Measurements from ENCODE around the gene PNLIPRP3. TPM values are rescaled to one million over a fixed set of nuclear protein-coding genes. Genes with fewer than 3 reads are reported as not detected.

Gene PNLIPRP3
- total RNA-seq, 1 experiment from 2014 or later: not detected

GRCh38 chr10:116486770-116487448 lies 59.3 kb downstream of the PNLIPRP3 start:
- no peak for TF ChIP-seq CTCF (conservative IDR thresholded peaks at IDR 0.05)
- Histone ChIP-seq H3K27ac (ENCODE audit: insufficient read length, low read depth, low read length) (no peak overlapping the region), H3K4me2 (ENCODE audit: insufficient read depth, insufficient read length, low read length) (no peak overlapping the region), H3K9ac (ENCODE audit: extremely low read depth, insufficient read length, low read length) (no peak overlapping the region), H2BK20ac (ENCODE audit: low read depth, low read length, poor library complexity, severe bottlenecking) (no peak overlapping the region), H3K4me1 (ENCODE audit: insufficient read depth, low read length) (peaks cover 4% of the 10 kb centered on the region; the same call in 1 of the 2 replicates), H3K56ac (ENCODE audit: insufficient read length, low read depth, low read length) (no peak overlapping the region), H3K4ac (ENCODE audit: low read depth, low read length) (no peak overlapping the region), H3K14ac (ENCODE audit: insufficient read depth, low read length) (no peak overlapping the region), H3K79me2 (ENCODE audit: insufficient read depth, low read length) (no peaks in the 10 kb centered on the region), H3K23me2 (ENCODE audit: insufficient read length, low read depth, low read length, poor library complexity, severe bottlenecking) (no peaks in the 10 kb centered on the region), H4K91ac (ENCODE audit: insufficient read length, low read depth, low read length) (no peak overlapping the region), H2AFZ (ENCODE audit: low read length) (no peak overlapping the region), H3K18ac (ENCODE audit: insufficient read length, low read depth, low read length) (no peak overlapping the region), H3T11ph (ENCODE audit: low read length) (no peak overlapping the region), H2AK5ac (ENCODE audit: insufficient read length, low read length) (no peak overlapping the region), H2BK120ac (ENCODE audit: low read depth, low read length, poor library complexity, severe bottlenecking) (no peak overlapping the region), H2BK12ac (ENCODE audit: insufficient read length, low read depth, low read length) (no peak overlapping the region), H4K8ac (replicated peaks; ENCODE audit: insufficient read length, low read depth, low read length) (no peak overlapping the region), H3K9me3 (ENCODE audit: control insufficient read depth, low read depth, low read length) (no peaks in the 10 kb centered on the region), H2BK5ac (ENCODE audit: insufficient read length, low read length) (no peak overlapping the region), H2BK15ac (ENCODE audit: low read depth, low read length) (no peak overlapping the region), H3K27me3 (ENCODE audit: insufficient read depth, low read length) (no peaks in the 10 kb centered on the region), H3K23ac (ENCODE audit: insufficient read length, low read depth, low read length) (no peak overlapping the region), H3K79me1 (ENCODE audit: insufficient read depth, low read depth, low read length, poor library complexity, severe bottlenecking) (no peaks in the 10 kb centered on the region), H4K20me1 (ENCODE audit: control insufficient read depth, insufficient read depth, insufficient read length) (no peaks in the 10 kb centered on the region), H4K5ac (ENCODE audit: insufficient read length, low read depth, low read length) (no peak overlapping the region)
- Mint-ChIP-seq H3K36me3 (ENCODE audit: insufficient read depth in 1 of 3, low read depth in 3 of 3) (peaks cover 4 to 9% (median 7%) of the 10 kb centered on the region in 3 experiments), H3K27ac (0 out of 7 replicates have a peak overlapping the region, but pooled peaks of 1 of the 3 experiments have one; percentile 11), H3K9me3 (peaks cover 9 to 13% of the 10 kb centered on the region in 2 experiments), H3K4me1 (peaks cover 14 to 16% of the 10 kb centered on the region in 2 experiments), H3K27me3 (ENCODE audit: low read depth) (peaks cover 3% of the 10 kb centered on the region), H3K4me3 (no peak overlapping the region)
- no peak for DNase-seq
- no CpG with 5 or more reads among the region's 7 CpGs for WGBS (ENCODE audit: extremely low coverage, insufficient read length, low lambda C conversion rate)
